GM18511 (cell line): Measurements from ENCODE around the gene RNF41.

Source experiments
- ATAC-seq: cut with Tn5 transposase; IDR thresholded peaks from one replicate; pipeline ENCODE4 v1.9.1; 2021; ENCODE audit warnings: mild to moderate bottlenecking, moderate library complexity; ENCODE audit not compliant: unreplicated experiment

Gene RNF41

GRCh38 chr12:56154818-56155217 lies 66.9 kb downstream of the RNF41 start:
- no peak for ATAC-seq

- ATAC-seq: no peak
Observed at GRCh38 chr12:56154246-56154771, 67.4 kb downstream of the RNF41 start.

- no peak for ATAC-seq
Observed at GRCh38 chr12:56153678-56154065, 68.0 kb downstream of the RNF41 start.

GRCh38 chr12:56152756-56153677 lies 68.7 kb downstream of the RNF41 start:
- no peak for ATAC-seq
